Heart left ventricle (tissue), 16 donors: ENCODE results near the gene USP47. TPM values are rescaled to one million over a fixed set of nuclear protein-coding genes. Genes with fewer than 3 reads are reported as not detected.

Experiments used
- ATAC-seq, 4 donors: fragments of 200-7000 bp; cut with Tn5 transposase; one replicate each; pipeline ENCODE4 v1.9.1; 2020 to 2022; ENCODE audit warnings: moderate library complexity in 4 of 4, mild to moderate bottlenecking in 3 of 4, moderate number of reproducible peaks in 1 of 4
- DNase-seq, 5 donors: peaks; one replicate each; pipeline ENCODE4 v3.0.0-alpha.2; 2020
- H3K27ac ChIP-seq, 12 donors: fragments of 200-600 bp; sonication (generic) in 4 of 12; one replicate each; pipeline versions ENCODE4 v1.5.0 to v1.8.0; 2016 to 2022; ENCODE audit warnings: mild to moderate bottlenecking in 2 of 12
- H3K27me3 ChIP-seq, 9 donors: fragments of 200-600 bp; sonication (generic) in 2 of 9; one replicate each; pipeline versions ENCODE4 v1.5.1 to v1.8.0; 2016 to 2022; ENCODE audit warnings: mild to moderate bottlenecking in 3 of 9
- H3K36me3 ChIP-seq, 9 donors: fragments of 200-600 bp; sonication (generic) in 2 of 9; one replicate each; pipeline versions ENCODE4 v1.5.0 to v1.8.0; 2018 to 2022; ENCODE audit warnings: mild to moderate bottlenecking in 2 of 9
- H3K4me1 ChIP-seq, 12 donors: fragments of 200-600 bp; sonication (generic) in 4 of 12; one replicate each; pipeline versions ENCODE4 v1.5.0 to v1.8.0; 2016 to 2022; ENCODE audit warnings: mild to moderate bottlenecking in 3 of 12
- H3K4me3 ChIP-seq, 12 donors: fragments of 200-600 bp; sonication (generic) in 4 of 12; one replicate each; pipeline versions ENCODE4 v1.5.0 to v1.8.0; 2017 to 2022; ENCODE audit warnings: mild to moderate bottlenecking in 9 of 12, moderate library complexity in 4 of 12
- H3K9me3 ChIP-seq, 12 donors: fragments of 200-600 bp; sonication (generic) in 4 of 12; one replicate each; pipeline versions ENCODE4 v1.5.0 to v1.8.0; 2016 to 2022; ENCODE audit warnings: mild to moderate bottlenecking in 1 of 12
- POLR2A ChIP-seq, 2 donors: fragments of 450-650 bp; IDR thresholded peaks; one replicate each; pipeline ENCODE4 v1.6.1; 2017; ENCODE audit warnings: antibody characterized with exemption in 2 of 2, mild to moderate bottlenecking in 2 of 2, moderate library complexity in 2 of 2
- WGBS, 4 donors: extraction: QIAGEN DNeasy Blood & Tissue Kit in 2 of 4; methylation state at CpG; one replicate each; pipeline versions ENCODE4 v1.1.5 to v1.1.7; 2013 to 2018; 5-methylcytosine and 5-hydroxymethylcytosine counted together
- intact Hi-C, 10 donors: fragments of 100-400 bp; cut with DNase I; formaldehyde crosslinking; loops; one replicate each; pipeline versions ENCODE4 v1.11.1 to v1.14.2; 2022
- polyA plus RNA-seq, 2 donors: library from polyadenylated mRNA; stranded (reverse); fragments of 200-250 nt; gene quantifications; one replicate each; pipeline ENCODE4 v1.2.3, GENCODE V29; 2013
- total RNA-seq, 9 donors: library from RNA; depleted of rRNA in 2 of 9; stranded (reverse); fragments of >200 nt in 2 of 9; fragmentation: NEBNext Ultra II Directional in 3 of 9; extraction: Animal tissue kit (Norgen Biotek cat#: 25700) in 3 of 9; gene quantifications; one replicate each; pipeline versions ENCODE4 v1.1.0 to v1.2.4, GENCODE V29; 2016 to 2023
- TF ChIP-seq, protein P1 (sequence below), 12 donors: fragments of 200-600 bp; sonication (generic) in 4 of 12; IDR thresholded peaks; one replicate each; pipeline versions ENCODE4 v1.5.0 to v1.8.0; 2018 to 2022; ENCODE audit warnings: antibody characterized with exemption in 12 of 12, mild to moderate bottlenecking in 5 of 12
- donor health status: ischemic (EF 13 %, LVEDD 7.1; RV severe dilation, severe dysfunction).
- donor health status: healthy with polysubstance abuse.
- donor health status: DM: no; HTN: yes; CAD: no.
- donor health status: DM: no; HTN: no; CAD: no.
- donor health status: ischemic (EF 25% LVEDD 6.9; RV normal size, moderate dysfunction).
- donor health status: ischemic (EF 25% LVEDD 5.7; RV mildly dilated, moderate dysfunction).
- donor health status: healthy.
- donor health status: DM: yes; HTN: yes; CAD: no.
- donor health status: ischemic (EF 35%, LVEDD 5.7; RV mildly dilated, moderate dysfunction).
- donor health status: nonischemic (EF 11% LVEDD 7.7; RV severe dilation, severe dysfunction).
- donor health status: DM: yes; HTN: yes; CAD: no.
- donor health status: PGD.
- donor health status: ischemic (EF 29% LVEDD 5.4; RV normal size, mild dysfunction).
- donor health status: nonischemic (EF 23%, LVEDD 6.1; RV moderate dilation, normal function).

USP47 gene
- total and polyA plus RNA-seq, 11 donors: 26.2 to 89.6 (median 54.3) TPM

DNA sequence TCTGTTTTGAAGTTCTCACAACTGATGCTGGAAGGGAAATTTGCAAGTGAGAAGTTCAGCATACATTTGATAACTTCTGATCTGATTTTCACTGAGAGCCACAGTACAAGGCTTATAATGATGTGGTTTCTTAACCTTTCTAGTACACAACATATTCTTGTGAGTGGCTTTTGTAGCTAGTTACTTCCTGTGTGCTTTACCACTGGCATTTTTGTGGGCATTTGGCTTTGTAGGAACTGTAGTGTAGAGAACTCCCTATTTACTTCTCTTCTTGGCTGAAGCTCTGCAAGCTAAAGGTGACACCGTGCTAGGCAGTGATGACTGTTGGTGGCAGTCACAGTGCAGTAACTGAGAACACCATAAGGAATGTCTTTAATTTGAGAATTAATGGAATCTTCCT lies 14.9 kb downstream of the USP47 start:
- H3K4me1 ChIP-seq: peaks cover 0 to 89% (median 64%) of the 10 kb centered on the region in 12 donors
- ATAC-seq (peak; percentile 23 to 72 (median 56)), DNase-seq (no peak)
- peak overlapping the region in 1 of 12 donors; percentile 25 for H3K27ac ChIP-seq
- WGBS, 4 donors: 32 to 42% (median 39%) methylated on average over 1 of the region's 1 CpG
- no peaks in the 10 kb centered on the region for H3K9me3 ChIP-seq
- TF ChIP-seq POLR2A (IDR thresholded peaks at IDR 0.05): no peak
- TF ChIP-seq, protein P1, sequence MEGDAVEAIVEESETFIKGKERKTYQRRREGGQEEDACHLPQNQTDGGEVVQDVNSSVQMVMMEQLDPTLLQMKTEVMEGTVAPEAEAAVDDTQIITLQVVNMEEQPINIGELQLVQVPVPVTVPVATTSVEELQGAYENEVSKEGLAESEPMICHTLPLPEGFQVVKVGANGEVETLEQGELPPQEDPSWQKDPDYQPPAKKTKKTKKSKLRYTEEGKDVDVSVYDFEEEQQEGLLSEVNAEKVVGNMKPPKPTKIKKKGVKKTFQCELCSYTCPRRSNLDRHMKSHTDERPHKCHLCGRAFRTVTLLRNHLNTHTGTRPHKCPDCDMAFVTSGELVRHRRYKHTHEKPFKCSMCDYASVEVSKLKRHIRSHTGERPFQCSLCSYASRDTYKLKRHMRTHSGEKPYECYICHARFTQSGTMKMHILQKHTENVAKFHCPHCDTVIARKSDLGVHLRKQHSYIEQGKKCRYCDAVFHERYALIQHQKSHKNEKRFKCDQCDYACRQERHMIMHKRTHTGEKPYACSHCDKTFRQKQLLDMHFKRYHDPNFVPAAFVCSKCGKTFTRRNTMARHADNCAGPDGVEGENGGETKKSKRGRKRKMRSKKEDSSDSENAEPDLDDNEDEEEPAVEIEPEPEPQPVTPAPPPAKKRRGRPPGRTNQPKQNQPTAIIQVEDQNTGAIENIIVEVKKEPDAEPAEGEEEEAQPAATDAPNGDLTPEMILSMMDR (IDR thresholded peaks at IDR 0.05): no peak
- H3K36me3 ChIP-seq: no peaks in the 10 kb centered on the region
- no peak overlapping the region for H3K4me3 ChIP-seq
- H3K27me3 ChIP-seq: no peaks in the 10 kb centered on the region
- intact Hi-C loops: no loop called here

DNA sequence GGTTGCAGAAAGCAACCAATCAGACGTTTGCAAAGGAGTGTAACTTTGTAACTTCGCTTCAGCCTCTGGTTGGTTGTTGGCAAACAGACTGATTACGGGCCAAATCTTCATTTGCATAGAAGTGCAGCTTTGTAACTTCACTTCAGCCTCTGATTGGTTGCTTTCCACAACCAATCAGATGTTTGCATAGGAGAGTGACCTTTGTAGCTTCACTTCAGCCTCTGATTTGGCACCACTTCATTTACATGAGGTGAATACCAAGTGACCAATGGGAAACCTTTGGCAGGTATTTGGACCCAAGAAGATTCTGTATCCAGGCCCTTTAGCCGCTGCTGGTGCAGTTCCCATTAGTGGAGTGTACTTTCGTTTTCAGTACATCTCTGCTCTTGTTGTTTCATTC lies 16.0 kb downstream of the USP47 start:
- Histone ChIP-seq H3K27me3 (no peaks in the 10 kb centered on the region), H3K9me3 (no peaks in the 10 kb centered on the region), H3K36me3 (no peaks in the 10 kb centered on the region), H3K27ac (peak overlapping the region in 1 of 12 donors; percentile 8), H3K4me3 (peak overlapping the region in 5 of 12 donors; percentile 10 to 24 (median 15)), H3K4me1 (peaks cover 0 to 89% (median 57%) of the 10 kb centered on the region in 12 donors)
- 71 to 82% (median 77%) methylated on average over 5 of the region's 5 CpGs for WGBS, 4 donors
- TF ChIP-seq, protein P1 (IDR thresholded peaks at IDR 0.05): no peak
- TF ChIP-seq POLR2A (IDR thresholded peaks at IDR 0.05): no peak
- intact Hi-C loops: loop anchor here in 1 of 10 donors (2.0 kb wide), 1 partner anchor 15 kb away; no protein-coding TSS in a partner anchor
- DNase-seq (no peak), ATAC-seq (peak in 2 of 4 donors; percentile 23 to 32)

DNA sequence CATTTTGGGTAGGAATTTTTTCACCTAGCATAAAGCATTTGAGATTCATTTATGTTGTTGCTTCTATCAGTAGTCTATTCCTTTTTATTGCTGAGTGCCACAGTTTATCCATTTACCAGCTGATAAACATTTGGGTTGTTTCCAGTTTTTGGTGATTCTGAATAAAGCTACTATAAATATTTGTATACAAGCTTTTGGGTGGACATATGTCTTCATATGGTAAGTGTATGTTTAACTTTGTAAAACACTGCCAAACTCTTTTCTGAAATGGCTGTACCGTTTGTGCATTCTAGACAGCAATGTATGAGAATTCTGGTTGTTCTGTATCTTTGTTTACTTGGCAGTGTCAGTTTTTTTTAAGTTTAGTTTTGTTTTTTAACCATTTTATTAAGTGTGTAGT lies 16.9 kb downstream of the USP47 start:
- intact Hi-C loops: loop anchor here in 1 of 10 donors (2.0 kb wide), 1 partner anchor 16 kb away; no protein-coding TSS in a partner anchor
- peak overlapping the region in 1 of 12 donors; percentile 8 for H3K27ac ChIP-seq
- WGBS, 4 donors: 49 to 64% (median 55%) methylated on average over 1 of the region's 1 CpG

More for the DNA sequence above, 16.9 kb downstream of the USP47 start:
- Histone ChIP-seq H3K36me3 (no peaks in the 10 kb centered on the region), H3K4me1 (peaks cover 0 to 84% (median 53%) of the 10 kb centered on the region in 12 donors), H3K27me3 (no peaks in the 10 kb centered on the region), H3K9me3 (no peaks in the 10 kb centered on the region), H3K4me3 (no peak overlapping the region)
- TF ChIP-seq POLR2A (IDR thresholded peaks at IDR 0.05): no peak
- TF ChIP-seq, protein P1 (IDR thresholded peaks at IDR 0.05): no peak
- no peak for DNase-seq
- no peak for ATAC-seq
